Osteocyte (in vitro differentiated cells): ENCODE data around the gene P4HA1. TPM values are rescaled to one million over a fixed set of nuclear protein-coding genes. Genes with fewer than 3 reads are reported as not detected.

ENCODE experiments used
- DNase-seq: peaks from one replicate; pipeline ENCODE4 v3.0.0; 2021; ENCODE audit warnings: mixed read lengths; ENCODE audit not compliant: unreplicated experiment; ENCODE audit errors: extremely low spot score
- H3K27ac Mint-ChIP-seq: one replicate; pipeline ENCODE4 v1.8.0; 2021; ENCODE audit warnings: mild to moderate bottlenecking, mixed read lengths; ENCODE audit not compliant: unreplicated experiment
- H3K27me3 Mint-ChIP-seq: one replicate; pipeline ENCODE4 v1.8.0; 2021; ENCODE audit warnings: mixed read lengths; ENCODE audit not compliant: unreplicated experiment
- H3K36me3 Mint-ChIP-seq: one replicate; pipeline ENCODE4 v1.8.0; 2021; ENCODE audit warnings: mixed read lengths; ENCODE audit not compliant: unreplicated experiment
- H3K4me1 Mint-ChIP-seq: one replicate; pipeline ENCODE4 v1.8.0; 2021; ENCODE audit warnings: mixed read lengths; ENCODE audit not compliant: unreplicated experiment
- H3K4me3 Mint-ChIP-seq: one replicate; pipeline ENCODE4 v1.8.0; 2021; ENCODE audit warnings: mild to moderate bottlenecking, moderate library complexity, mixed read lengths; ENCODE audit not compliant: unreplicated experiment
- H3K9me3 Mint-ChIP-seq: one replicate; pipeline ENCODE4 v1.8.0; 2021; ENCODE audit warnings: mixed read lengths; ENCODE audit not compliant: unreplicated experiment
- total RNA-seq: library from RNA; stranded (reverse); gene quantifications from 2 replicates; pipeline ENCODE4 v1.2.1, GENCODE V29; 2021
- TF ChIP-seq, protein P1 (sequence below): fragments of 200-600 bp; sonication (generic); IDR thresholded peaks from 2 replicates; pipeline ENCODE4 v1.5.0; 2021; ENCODE audit warnings: antibody characterized with exemption, mild to moderate bottlenecking, moderate library complexity

The P4HA1 gene
- total RNA-seq, 1 donor from 2014 or later, result 101 TPM

DNA sequence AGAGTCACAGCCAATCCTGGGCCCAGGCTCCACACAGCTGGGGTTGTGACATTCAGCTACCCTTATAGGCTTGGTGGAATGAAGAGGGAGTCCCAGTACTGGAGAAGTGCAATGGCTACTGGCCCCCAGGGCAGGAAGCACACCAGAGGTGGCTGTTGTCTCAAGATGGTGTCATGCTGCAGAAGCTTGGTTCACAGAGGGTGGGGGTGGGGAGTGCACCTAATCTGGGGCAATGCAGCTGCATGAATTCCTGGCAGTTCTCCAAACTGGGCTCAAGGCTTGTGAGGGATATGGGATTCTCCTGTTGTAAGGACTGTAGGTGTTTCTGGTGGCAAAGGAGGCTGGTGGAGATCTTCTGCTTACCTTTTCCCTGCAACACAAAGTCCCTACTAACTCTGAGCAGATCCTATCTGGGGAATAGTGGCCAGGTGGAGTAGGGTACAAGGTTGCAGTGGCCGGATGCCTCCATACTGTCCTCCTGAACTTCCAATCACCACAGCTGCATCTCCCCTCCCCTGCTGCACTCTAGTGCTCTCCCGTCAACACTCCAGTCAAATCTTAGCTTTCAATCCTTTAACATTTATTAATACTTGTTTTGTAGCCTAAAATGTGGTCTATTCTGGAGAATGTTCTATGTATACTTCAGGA is 114.7 kb downstream of the P4HA1 start:
- peaks cover 38% of the 10 kb centered on the region for H3K9me3 Mint-ChIP-seq
- no peak for DNase-seq
- no peaks in the 10 kb centered on the region for H3K27me3 Mint-ChIP-seq
- no peak overlapping the region for H3K27ac Mint-ChIP-seq
- H3K4me1 Mint-ChIP-seq, result no peaks in the 10 kb centered on the region
- no peak overlapping the region for H3K4me3 Mint-ChIP-seq
- TF ChIP-seq, protein P1, sequence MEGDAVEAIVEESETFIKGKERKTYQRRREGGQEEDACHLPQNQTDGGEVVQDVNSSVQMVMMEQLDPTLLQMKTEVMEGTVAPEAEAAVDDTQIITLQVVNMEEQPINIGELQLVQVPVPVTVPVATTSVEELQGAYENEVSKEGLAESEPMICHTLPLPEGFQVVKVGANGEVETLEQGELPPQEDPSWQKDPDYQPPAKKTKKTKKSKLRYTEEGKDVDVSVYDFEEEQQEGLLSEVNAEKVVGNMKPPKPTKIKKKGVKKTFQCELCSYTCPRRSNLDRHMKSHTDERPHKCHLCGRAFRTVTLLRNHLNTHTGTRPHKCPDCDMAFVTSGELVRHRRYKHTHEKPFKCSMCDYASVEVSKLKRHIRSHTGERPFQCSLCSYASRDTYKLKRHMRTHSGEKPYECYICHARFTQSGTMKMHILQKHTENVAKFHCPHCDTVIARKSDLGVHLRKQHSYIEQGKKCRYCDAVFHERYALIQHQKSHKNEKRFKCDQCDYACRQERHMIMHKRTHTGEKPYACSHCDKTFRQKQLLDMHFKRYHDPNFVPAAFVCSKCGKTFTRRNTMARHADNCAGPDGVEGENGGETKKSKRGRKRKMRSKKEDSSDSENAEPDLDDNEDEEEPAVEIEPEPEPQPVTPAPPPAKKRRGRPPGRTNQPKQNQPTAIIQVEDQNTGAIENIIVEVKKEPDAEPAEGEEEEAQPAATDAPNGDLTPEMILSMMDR, result no peak
- peaks cover 4% of the 10 kb centered on the region for H3K36me3 Mint-ChIP-seq

DNA sequence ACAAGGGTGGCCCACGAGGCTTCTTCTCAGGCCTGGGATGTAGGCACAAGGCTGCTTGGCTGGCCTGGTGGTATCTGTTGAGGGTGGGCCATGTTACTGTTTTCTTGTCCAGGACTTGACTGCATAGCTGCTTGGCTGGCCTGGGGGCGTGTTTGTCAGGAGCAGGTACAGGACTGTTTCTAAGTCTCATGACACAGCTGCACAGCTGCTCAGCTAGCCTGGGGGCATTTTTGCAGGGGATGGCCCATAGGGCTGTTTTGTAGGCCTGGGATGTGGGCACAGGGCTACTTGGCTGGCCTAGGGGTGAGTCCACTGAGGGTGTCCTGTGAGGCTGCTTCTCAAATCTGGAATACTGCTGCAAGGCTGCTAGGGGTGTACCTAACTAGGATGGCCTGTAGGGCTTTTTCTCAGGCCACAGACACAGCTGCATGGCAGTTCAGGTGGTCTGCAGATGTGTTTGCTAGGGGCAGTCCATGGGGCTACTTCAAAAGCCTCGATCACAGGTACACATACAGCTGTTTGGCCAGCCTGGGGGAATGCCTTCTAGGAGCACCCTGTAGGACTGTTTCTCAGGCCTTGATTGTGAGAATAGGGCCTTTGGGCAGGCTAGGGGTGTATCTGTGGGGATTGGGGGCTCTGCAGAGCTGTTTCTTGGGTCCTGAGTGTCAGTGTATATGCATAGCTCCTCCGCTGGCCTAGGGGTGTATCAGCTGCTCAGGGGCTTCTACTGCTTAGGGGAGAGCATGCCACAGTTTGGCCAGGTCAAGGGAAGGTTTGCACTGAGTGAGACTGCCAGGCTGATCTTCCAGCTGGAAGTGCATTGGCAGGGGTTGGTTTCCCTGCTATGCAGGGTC is 115.4 kb downstream of the P4HA1 start:
- no peaks in the 10 kb centered on the region for H3K4me1 Mint-ChIP-seq
- TF ChIP-seq, protein P1, result no peak
- H3K27ac Mint-ChIP-seq, result no peak overlapping the region
- no peak for DNase-seq
- H3K9me3 Mint-ChIP-seq, result peaks cover 39% of the 10 kb centered on the region
- peaks cover 4% of the 10 kb centered on the region for H3K36me3 Mint-ChIP-seq
- H3K4me3 Mint-ChIP-seq, result no peak overlapping the region
- H3K27me3 Mint-ChIP-seq, result no peaks in the 10 kb centered on the region

DNA sequence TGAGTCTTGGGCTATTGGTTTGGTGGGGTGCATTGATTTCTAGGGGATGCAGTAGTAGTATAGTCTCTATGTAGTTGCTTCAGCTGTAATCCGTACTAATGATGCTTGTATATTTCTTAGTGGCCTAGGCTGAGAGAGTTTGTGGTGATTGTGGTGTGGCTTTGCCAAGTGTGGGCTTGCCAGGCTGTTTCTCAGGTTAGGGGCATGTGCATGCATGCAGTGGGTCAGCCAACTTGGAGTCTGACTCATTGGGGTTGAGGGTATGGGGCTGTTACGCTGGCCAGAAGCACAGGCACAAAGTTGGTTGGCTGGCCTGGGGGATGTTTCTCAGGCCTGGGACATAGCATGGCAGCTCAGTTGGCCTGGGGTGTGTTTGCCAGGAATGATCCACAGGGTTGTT is 116.3 kb downstream of the P4HA1 start:
- TF ChIP-seq, protein P1, result no peak
- H3K4me3 Mint-ChIP-seq, result no peak overlapping the region
- peaks cover 39% of the 10 kb centered on the region for H3K9me3 Mint-ChIP-seq
- H3K36me3 Mint-ChIP-seq, result peaks cover 4% of the 10 kb centered on the region
- H3K27me3 Mint-ChIP-seq, result no peaks in the 10 kb centered on the region
- no peak overlapping the region for H3K27ac Mint-ChIP-seq
- no peak for DNase-seq
- no peaks in the 10 kb centered on the region for H3K4me1 Mint-ChIP-seq

DNA sequence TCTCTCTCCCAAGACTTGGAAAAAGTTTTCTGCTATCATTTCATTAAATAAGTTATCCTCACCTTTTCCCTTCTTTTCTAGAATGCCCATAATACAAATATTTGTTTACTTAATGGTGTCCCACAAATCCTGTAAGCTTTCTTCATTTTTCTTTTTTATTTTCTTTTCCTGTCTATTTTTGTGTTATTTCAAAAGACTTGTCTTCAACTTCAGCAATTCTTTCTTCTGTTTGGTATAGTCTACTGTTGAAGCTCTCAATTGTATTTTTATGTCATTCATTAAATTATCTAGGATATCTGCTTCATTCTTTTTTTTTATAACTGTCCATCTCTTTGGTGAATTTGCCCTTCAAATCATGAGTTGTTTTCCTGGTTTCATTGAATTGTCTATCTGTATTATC is 117.0 kb downstream of the P4HA1 start:
- TF ChIP-seq, protein P1, result no peak
- no peak for DNase-seq
- no peak overlapping the region for H3K4me3 Mint-ChIP-seq
- H3K4me1 Mint-ChIP-seq, result no peaks in the 10 kb centered on the region
- H3K36me3 Mint-ChIP-seq, result peaks cover 4% of the 10 kb centered on the region
- no peak overlapping the region for H3K27ac Mint-ChIP-seq
- H3K9me3 Mint-ChIP-seq, result peaks cover 43% of the 10 kb centered on the region
- H3K27me3 Mint-ChIP-seq, result no peaks in the 10 kb centered on the region

DNA sequence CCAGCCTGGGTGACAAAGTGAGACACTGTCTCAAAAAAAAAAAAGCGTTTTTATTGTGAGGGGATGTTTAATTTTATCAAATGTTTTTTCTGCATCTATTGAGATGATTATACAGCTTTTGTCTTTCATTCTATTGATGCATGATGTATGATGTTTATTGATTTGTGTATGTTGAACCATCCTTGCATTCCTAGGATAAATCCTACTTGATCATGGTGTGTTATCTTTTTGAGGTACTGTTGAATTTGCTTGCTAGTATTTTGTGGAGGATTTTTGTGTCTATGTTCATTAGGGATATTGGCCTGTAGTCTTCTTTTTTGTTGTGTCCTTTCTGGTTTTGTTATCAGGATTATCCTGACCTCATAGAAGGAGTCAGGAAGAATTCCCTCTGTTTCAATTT is 119.8 kb downstream of the P4HA1 start:
- Mint-ChIP-seq H3K36me3 (peaks cover 3% of the 10 kb centered on the region), H3K27ac (no peak overlapping the region), H3K9me3 (peaks cover 39% of the 10 kb centered on the region), H3K4me3 (no peak overlapping the region), H3K27me3 (peaks cover 4% of the 10 kb centered on the region), H3K4me1 (no peaks in the 10 kb centered on the region)
- TF ChIP-seq, protein P1, result no peak
- DNase-seq, result no peak
